GM19463 (cell line): ENCODE results near the gene MED16.

ENCODE experiments used
- ATAC-seq: cut with Tn5 transposase; IDR thresholded peaks from one replicate; pipeline ENCODE4 v1.9.1; 2021; ENCODE audit warnings: mild to moderate bottlenecking, moderate library complexity; ENCODE audit not compliant: unreplicated experiment

MED16 gene

GRCh38 chr19:927780-928401, 34.9 kb upstream of the MED16 start:
- no peak for ATAC-seq

GRCh38 chr19:927351-927779, 34.4 kb upstream of the MED16 start:
- no peak for ATAC-seq

GRCh38 chr19:926589-927350, 33.8 kb upstream of the MED16 start:
- no peak for ATAC-seq

- no peak for ATAC-seq
Observed at GRCh38 chr19:926323-926588, 33.3 kb upstream of the MED16 start.

- peak; percentile 60 for ATAC-seq
Observed at GRCh38 chr19:925526-926322, 32.7 kb upstream of the MED16 start, which contains the start of gene ARID3A. Gene ARID3A, plus strand, starts transcription at chr19:926035. Its CDS starts 3,494 bp downstream, at chr19:929529.

GRCh38 chr19:925087-925525, 32.1 kb upstream of the MED16 start:
- peak; percentile 45 for ATAC-seq

GRCh38 chr19:924553-925086, 31.6 kb upstream of the MED16 start:
- no peak for ATAC-seq

- no peak for ATAC-seq
Observed at GRCh38 chr19:920051-920864, 27.3 kb upstream of the MED16 start.

GRCh38 chr19:919199-920050, 26.4 kb upstream of the MED16 start:
- ATAC-seq, result no peak

GRCh38 chr19:918481-919198, 25.7 kb upstream of the MED16 start:
- ATAC-seq, result no peak

- ATAC-seq, result no peak
Observed at GRCh38 chr19:918152-918437, 25.1 kb upstream of the MED16 start.

GRCh38 chr19:917323-918151, 24.6 kb upstream of the MED16 start, which contains the start of gene KISS1R:
Gene KISS1R, plus strand, starts transcription at chr19:917333. Its CDS starts 170 bp downstream, at chr19:917503.
- ATAC-seq, result no peak

- no peak for ATAC-seq
Observed at GRCh38 chr19:916645-917322, 23.8 kb upstream of the MED16 start.

- peak; percentile 52 for ATAC-seq
Observed at GRCh38 chr19:913080-913748, 20.2 kb upstream of the MED16 start, which contains the start of gene R3HDM4. Gene R3HDM4, minus strand, starts transcription at chr19:913219. Its CDS starts 62 bp downstream, at chr19:913157.

- ATAC-seq, result no peak
Observed at GRCh38 chr19:912181-913079, 19.4 kb upstream of the MED16 start.
